T-helper 2 cell treated with Interferon-gamma antibody and Interleukin-4, amounts not matched to agents 5 μg/mL and 100 μg/mL, for 36 hours (primary cell): Measurements from ENCODE around the gene SLC37A1.

ENCODE experiments used
- DNase-seq: peaks from one replicate; pipeline ENCODE4 v3.0.0; 2021; ENCODE audit warnings: low spot score
- H3K27ac Mint-ChIP-seq: one replicate; pipeline ENCODE4 v1.8.0; 2021; ENCODE audit warnings: mild to moderate bottlenecking, mixed read lengths
- H3K27me3 Mint-ChIP-seq: one replicate; pipeline ENCODE4 v1.8.0; 2021; ENCODE audit warnings: low read depth, mixed read lengths
- H3K36me3 Mint-ChIP-seq: one replicate; pipeline ENCODE4 v1.8.0; 2021; ENCODE audit warnings: low read depth, mixed read lengths
- H3K4me1 Mint-ChIP-seq: one replicate; pipeline ENCODE4 v1.8.0; 2021; ENCODE audit warnings: low read depth, mixed read lengths
- H3K4me3 Mint-ChIP-seq: one replicate; pipeline ENCODE4 v1.8.0; 2022; ENCODE audit warnings: mild to moderate bottlenecking, moderate library complexity, mixed read lengths
- H3K9me3 Mint-ChIP-seq: one replicate; pipeline ENCODE4 v1.8.0; 2021; ENCODE audit warnings: mixed read lengths

SLC37A1 gene

DNA sequence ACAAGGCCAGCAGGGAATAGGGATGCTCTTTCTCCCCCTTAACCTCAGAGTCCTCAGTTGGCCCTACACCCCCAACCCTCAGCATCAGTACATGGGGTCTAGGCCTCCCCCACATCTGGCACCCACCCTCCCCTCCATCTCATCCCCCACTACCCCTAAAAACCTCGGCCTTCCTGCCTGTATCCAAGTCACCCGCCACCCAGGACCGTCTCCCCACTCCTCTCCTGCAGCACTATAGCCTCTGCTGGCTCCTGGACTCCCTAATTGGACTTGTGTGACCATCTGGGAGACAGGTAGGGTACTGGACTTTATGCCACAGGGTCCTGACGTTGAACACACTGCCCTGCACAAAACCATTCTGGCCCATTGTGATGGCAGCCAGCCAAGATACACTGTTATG, 23.7 kb upstream of the SLC37A1 start:
- Mint-ChIP-seq H3K4me1 (peaks cover 8% of the 10 kb centered on the region), H3K27ac (no peak overlapping the region), H3K27me3 (peaks cover 35% of the 10 kb centered on the region), H3K4me3 (no peak overlapping the region), H3K9me3 (no peaks in the 10 kb centered on the region), H3K36me3 (no peaks in the 10 kb centered on the region)
- DNase-seq, result no peak

DNA sequence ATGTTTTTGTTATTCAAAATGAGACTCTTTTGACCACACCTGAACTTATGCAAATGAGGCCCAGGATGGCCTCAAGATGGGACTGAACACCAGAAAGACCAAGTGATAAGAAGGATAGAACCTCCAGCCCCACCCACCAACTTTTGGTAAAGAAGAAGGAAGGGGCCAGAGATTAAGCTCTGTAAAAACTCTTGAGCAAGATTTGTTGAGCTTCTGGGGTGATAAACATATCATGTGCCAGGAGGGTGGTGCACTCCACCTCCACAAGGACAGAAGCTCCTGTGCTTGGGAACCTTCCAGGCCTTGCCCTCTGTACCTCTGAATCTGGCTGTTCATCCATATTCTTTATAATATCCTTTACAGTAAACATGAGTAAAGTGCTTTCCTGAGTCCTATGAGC, 22.9 kb upstream of the SLC37A1 start:
- Mint-ChIP-seq H3K36me3 (no peaks in the 10 kb centered on the region), H3K4me1 (peaks cover 12% of the 10 kb centered on the region), H3K27ac (no peak overlapping the region), H3K4me3 (no peak overlapping the region), H3K27me3 (peaks cover 34% of the 10 kb centered on the region), H3K9me3 (no peaks in the 10 kb centered on the region)
- DNase-seq, result no peak

GRCh38 chr21:42491328-42491727, 22.3 kb upstream of the SLC37A1 start:
- Mint-ChIP-seq H3K27me3 (peaks cover 28% of the 10 kb centered on the region), H3K4me1 (peaks cover 15% of the 10 kb centered on the region), H3K27ac (no peak overlapping the region), H3K4me3 (no peak overlapping the region), H3K9me3 (no peaks in the 10 kb centered on the region), H3K36me3 (no peaks in the 10 kb centered on the region)
- no peak for DNase-seq

- DNase-seq, result no peak
- no peaks in the 10 kb centered on the region for H3K36me3 Mint-ChIP-seq
- H3K27me3 Mint-ChIP-seq, result peaks cover 20% of the 10 kb centered on the region
- H3K9me3 Mint-ChIP-seq, result no peaks in the 10 kb centered on the region
- H3K4me3 Mint-ChIP-seq, result no peak overlapping the region
- peaks cover 24% of the 10 kb centered on the region for H3K4me1 Mint-ChIP-seq
- H3K27ac Mint-ChIP-seq, result no peak overlapping the region
Measured at GRCh38 chr21:42492201-42492600, 21.5 kb upstream of the SLC37A1 start.

GRCh38 chr21:42493109-42494060, 20.3 kb upstream of the SLC37A1 start:
- no peaks in the 10 kb centered on the region for H3K36me3 Mint-ChIP-seq
- H3K4me1 Mint-ChIP-seq, result peaks cover 24% of the 10 kb centered on the region
- H3K27me3 Mint-ChIP-seq, result peaks cover 12% of the 10 kb centered on the region
- H3K27ac Mint-ChIP-seq, result no peak overlapping the region
- no peak for DNase-seq
- no peak overlapping the region for H3K4me3 Mint-ChIP-seq
- no peaks in the 10 kb centered on the region for H3K9me3 Mint-ChIP-seq

- peaks cover 24% of the 10 kb centered on the region for H3K4me1 Mint-ChIP-seq
- no peak overlapping the region for H3K27ac Mint-ChIP-seq
- H3K27me3 Mint-ChIP-seq, result peaks cover 7% of the 10 kb centered on the region
- peak overlapping the region; percentile 88 for H3K4me3 Mint-ChIP-seq
- no peaks in the 10 kb centered on the region for H3K9me3 Mint-ChIP-seq
- no peak for DNase-seq
- no peaks in the 10 kb centered on the region for H3K36me3 Mint-ChIP-seq
Measured at GRCh38 chr21:42495027-42495426, 18.6 kb upstream of the SLC37A1 start.

DNA sequence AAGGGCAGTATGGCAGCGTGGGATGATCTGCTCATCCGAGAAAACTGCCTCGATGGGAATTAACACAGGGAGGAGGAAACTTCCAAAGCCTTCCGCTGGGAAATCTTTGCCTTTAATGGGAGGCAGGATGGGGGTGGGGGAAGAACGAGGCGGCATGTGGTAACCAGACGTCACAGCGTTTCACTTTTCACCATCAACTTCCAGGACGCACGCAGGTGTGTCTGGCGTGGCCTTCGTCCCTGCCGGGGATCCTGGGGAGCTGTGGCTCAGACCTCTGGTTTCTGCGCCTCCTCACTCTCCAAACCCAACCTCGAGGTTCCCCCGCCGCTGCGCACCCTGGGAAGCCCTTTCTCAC, 17.9 kb upstream of the SLC37A1 start:
- Mint-ChIP-seq H3K36me3 (no peaks in the 10 kb centered on the region), H3K27ac (peak overlapping the region; percentile 80)
- no peak for DNase-seq

GRCh38 chr21:42496120-42496838, 17.4 kb upstream of the SLC37A1 start, which contains the start of gene RSPH1:
RSPH1 (minus strand) TSS chr21:42496224; CDS start chr21:42496186, 38 bp downstream.
- H3K9me3 Mint-ChIP-seq, result no peaks in the 10 kb centered on the region
- peak within 1 kb of the TSS; percentile 85 for H3K27ac Mint-ChIP-seq
- peak; percentile 99 for DNase-seq
- peaks cover 21% of the 10 kb centered on the region for H3K4me1 Mint-ChIP-seq
- H3K27me3 Mint-ChIP-seq, result peaks cover 2% of the 10 kb centered on the region
- peak within 1 kb of the TSS; percentile 88 for H3K4me3 Mint-ChIP-seq
- H3K36me3 Mint-ChIP-seq, result no peaks in the 10 kb centered on the region

More for the DNA sequence above, 17.9 kb upstream of the SLC37A1 start:
- peaks cover 4% of the 10 kb centered on the region for H3K27me3 Mint-ChIP-seq
- no peaks in the 10 kb centered on the region for H3K9me3 Mint-ChIP-seq
- peaks cover 21% of the 10 kb centered on the region for H3K4me1 Mint-ChIP-seq
- peak overlapping the region; percentile 88 for H3K4me3 Mint-ChIP-seq

GRCh38 chr21:42496839-42497202, 16.8 kb upstream of the SLC37A1 start:
- Mint-ChIP-seq H3K36me3 (no peaks in the 10 kb centered on the region), H3K27me3 (peaks cover 4% of the 10 kb centered on the region), H3K27ac (peak overlapping the region; percentile 85), H3K4me1 (peaks cover 21% of the 10 kb centered on the region), H3K4me3 (peak overlapping the region; percentile 88), H3K9me3 (no peaks in the 10 kb centered on the region)
- no peak for DNase-seq

GRCh38 chr21:42498012-42498411, 15.6 kb upstream of the SLC37A1 start:
- Mint-ChIP-seq H3K27ac (no peak overlapping the region), H3K4me3 (no peak overlapping the region), H3K36me3 (no peaks in the 10 kb centered on the region), H3K4me1 (peaks cover 16% of the 10 kb centered on the region), H3K9me3 (no peaks in the 10 kb centered on the region), H3K27me3 (peaks cover 12% of the 10 kb centered on the region)
- no peak for DNase-seq

- Mint-ChIP-seq H3K36me3 (no peaks in the 10 kb centered on the region), H3K4me3 (no peak overlapping the region), H3K9me3 (no peaks in the 10 kb centered on the region), H3K27me3 (peaks cover 11% of the 10 kb centered on the region), H3K27ac (no peak overlapping the region), H3K4me1 (peaks cover 18% of the 10 kb centered on the region)
- no peak for DNase-seq
Measured at GRCh38 chr21:42499444-42500112, 14.1 kb upstream of the SLC37A1 start.

DNA sequence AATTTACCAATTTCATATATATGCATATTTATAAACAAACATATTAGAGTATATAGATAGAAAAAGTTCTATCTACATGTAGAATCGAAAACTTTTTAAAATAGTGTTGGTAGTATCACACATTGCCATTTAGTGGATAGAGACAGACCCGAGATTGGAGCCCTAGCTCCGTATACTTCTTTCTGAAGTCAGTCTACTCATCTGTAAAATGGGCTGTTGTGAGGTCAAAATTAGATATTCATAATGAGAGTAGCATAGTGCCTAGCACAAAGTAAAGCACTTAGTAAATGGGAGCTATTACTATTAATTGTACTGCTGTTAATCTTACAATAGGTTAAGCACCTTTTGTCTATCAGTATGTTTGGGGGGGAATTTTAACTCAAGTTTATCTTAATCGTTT, 13.4 kb upstream of the SLC37A1 start:
- DNase-seq, result no peak
- no peaks in the 10 kb centered on the region for H3K9me3 Mint-ChIP-seq
- H3K36me3 Mint-ChIP-seq, result no peaks in the 10 kb centered on the region
- no peak overlapping the region for H3K4me3 Mint-ChIP-seq
- no peak overlapping the region for H3K27ac Mint-ChIP-seq
- H3K27me3 Mint-ChIP-seq, result peaks cover 17% of the 10 kb centered on the region
- H3K4me1 Mint-ChIP-seq, result peaks cover 18% of the 10 kb centered on the region

DNA sequence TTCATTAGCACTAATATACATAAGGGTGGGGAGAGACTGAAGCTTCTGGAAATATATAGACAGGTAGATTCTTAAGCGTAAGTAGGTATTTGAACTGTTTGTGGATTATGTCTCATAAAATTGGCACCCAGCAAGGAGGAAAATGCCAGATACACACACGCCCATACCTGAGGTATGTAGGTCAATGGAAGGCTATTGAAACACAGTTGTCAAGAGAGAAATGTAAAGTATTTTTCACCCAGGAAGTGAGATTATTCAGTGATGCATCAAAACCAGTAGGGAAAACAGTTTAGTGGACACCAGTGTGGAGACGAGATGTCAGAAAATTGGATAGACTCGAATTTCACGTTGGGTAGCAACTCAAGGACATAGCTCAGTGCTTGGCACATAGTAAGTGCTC, 12.9 kb upstream of the SLC37A1 start:
- H3K9me3 Mint-ChIP-seq, result no peaks in the 10 kb centered on the region
- H3K4me3 Mint-ChIP-seq, result no peak overlapping the region
- peaks cover 14% of the 10 kb centered on the region for H3K4me1 Mint-ChIP-seq
- H3K27me3 Mint-ChIP-seq, result peaks cover 18% of the 10 kb centered on the region
- DNase-seq, result no peak
- no peaks in the 10 kb centered on the region for H3K36me3 Mint-ChIP-seq
- no peak overlapping the region for H3K27ac Mint-ChIP-seq

DNA sequence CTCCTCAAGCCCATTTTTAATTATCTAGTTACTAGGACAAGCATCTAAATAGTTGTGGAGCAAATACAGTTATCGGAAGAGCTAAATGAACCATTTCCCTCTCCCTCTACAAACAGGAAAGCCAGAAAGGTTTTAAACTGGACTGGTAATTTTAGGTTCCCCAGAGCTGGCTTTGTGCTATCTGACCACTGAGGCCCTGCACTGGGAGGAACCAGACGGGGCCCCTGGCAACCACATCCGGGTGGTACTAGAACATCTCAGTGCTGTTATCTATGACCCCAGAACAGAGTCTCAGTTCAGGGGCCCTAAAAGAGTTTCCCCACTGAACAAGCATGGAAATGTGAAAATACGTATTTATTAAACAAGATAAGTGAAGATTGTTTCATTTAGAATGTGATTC, 9.9 kb upstream of the SLC37A1 start:
- H3K4me3 Mint-ChIP-seq, result no peak overlapping the region
- H3K27me3 Mint-ChIP-seq, result peaks cover 18% of the 10 kb centered on the region
- H3K9me3 Mint-ChIP-seq, result no peaks in the 10 kb centered on the region
- H3K4me1 Mint-ChIP-seq, result peaks cover 2% of the 10 kb centered on the region
- H3K27ac Mint-ChIP-seq, result no peak overlapping the region
- no peaks in the 10 kb centered on the region for H3K36me3 Mint-ChIP-seq
- DNase-seq, result no peak
